Activated naive CD8-positive, alpha-beta T cell treated with anti-CD3 and anti-CD28 coated beads, Interleukin-2, amount 50 U/mL, for 16 hours (primary cell): ENCODE results near the gene POGZ.

Source experiments
- DNase-seq: peaks from one replicate; pipeline ENCODE4 v3.0.0-alpha.2; 2020; ENCODE audit warnings: low read depth, low spot score

Gene POGZ

DNA sequence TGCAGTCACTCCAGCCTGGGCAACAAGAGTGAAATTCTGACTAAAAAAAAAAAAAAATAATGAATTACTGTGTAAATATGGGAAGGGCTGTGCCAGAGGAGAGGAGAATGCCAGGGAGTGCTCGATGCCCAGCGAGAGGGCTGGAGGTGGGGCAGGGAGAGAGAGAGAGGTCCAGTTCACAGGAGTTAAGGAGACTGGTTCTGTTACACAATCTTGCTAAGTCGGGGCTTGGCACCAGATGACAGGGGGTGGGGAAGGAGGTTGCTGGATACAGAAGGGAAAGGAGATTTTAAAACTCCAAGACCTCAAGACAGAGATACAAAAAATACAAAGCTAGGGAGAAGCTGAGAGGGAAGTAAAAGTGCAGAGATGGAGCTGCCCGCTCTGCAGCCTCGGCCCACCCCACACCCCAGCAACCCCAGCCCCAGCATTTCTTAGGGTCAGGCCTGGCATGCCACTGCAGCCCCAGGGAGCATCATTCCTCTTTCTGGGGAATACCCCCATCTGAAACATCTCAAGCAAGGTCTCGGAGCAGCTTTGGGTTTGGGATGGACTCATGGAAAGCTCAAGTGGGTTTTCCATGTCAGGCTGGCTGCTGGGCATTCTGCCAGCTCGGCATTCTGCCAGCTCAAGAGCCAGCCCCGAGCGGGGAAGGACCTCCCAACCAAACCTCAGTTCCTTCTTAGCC lies 87.8 kb downstream of the POGZ start:
- no peak for DNase-seq

DNA sequence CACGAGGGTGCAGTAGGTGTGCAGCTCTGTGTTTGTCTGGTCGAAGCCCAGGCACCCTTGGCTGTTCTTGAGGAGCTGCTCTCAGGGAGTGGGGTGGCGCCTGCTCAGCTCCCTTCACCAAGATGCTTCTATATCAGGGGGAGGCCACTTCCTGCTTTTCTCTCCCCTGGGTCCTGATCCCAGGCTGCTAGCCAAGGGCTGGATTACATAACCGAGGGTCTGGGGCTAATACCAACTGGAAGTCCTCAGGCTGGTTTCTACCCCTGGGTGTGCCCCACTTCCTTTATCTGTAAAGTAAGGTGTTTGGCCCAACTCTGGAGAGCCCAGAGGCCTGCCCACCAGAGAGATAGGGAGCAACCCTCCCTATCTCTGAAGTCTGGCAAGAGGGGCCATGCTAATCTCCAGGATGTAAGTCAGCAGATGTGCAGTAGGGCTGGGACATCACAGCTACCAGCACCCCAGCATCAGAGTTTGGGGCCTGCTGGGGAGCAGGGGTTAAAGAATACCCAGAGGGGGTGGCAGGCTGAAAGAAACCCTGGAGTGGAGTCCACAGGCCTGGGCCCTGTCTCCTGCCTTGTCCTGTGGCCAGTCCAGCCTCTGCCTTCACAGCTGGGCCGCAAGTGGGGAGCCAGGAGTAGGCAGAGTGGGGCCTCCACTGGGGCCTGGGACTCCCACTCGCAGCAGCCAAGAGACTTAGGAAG lies 88.9 kb downstream of the POGZ start:
- no peak for DNase-seq

DNA sequence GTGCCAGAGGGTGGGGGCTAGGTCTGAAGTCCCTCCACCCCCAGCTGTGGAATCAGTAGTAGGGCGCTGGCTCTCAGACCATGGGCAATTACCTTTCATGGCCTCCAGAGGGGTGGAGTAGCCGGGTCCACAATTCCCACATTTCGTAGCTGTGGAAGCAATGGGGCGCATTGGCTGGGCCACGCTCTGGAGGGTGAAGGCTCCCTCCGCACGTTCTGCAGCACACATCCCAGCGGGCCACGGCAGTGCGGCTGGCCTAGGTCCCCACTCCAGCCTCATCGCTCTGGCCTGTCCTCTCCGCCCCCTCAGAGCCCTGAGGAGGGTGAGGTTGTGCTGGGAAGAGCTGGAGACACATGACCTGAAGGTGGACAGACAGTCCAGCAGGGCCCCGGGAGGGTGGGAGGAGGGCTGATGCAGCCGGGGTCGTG lies 89.7 kb downstream of the POGZ start:
- no peak for DNase-seq

DNA sequence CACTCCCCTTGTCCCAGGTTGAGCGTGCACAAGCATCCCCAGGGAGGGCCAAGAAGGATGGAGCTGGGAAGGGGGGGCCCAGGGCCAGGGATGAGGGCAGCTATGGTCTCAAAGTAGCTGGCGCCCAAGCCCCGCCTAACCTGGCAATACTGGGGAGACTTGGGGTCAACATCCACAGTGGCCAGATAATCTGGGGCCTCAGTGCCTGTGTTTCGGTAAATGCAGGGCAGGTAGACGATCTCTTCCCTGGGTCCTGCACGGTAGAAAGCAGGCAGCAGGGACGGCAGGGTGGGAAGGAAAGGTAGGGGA lies 90.0 kb downstream of the POGZ start:
- DNase-seq, result no peak

DNA sequence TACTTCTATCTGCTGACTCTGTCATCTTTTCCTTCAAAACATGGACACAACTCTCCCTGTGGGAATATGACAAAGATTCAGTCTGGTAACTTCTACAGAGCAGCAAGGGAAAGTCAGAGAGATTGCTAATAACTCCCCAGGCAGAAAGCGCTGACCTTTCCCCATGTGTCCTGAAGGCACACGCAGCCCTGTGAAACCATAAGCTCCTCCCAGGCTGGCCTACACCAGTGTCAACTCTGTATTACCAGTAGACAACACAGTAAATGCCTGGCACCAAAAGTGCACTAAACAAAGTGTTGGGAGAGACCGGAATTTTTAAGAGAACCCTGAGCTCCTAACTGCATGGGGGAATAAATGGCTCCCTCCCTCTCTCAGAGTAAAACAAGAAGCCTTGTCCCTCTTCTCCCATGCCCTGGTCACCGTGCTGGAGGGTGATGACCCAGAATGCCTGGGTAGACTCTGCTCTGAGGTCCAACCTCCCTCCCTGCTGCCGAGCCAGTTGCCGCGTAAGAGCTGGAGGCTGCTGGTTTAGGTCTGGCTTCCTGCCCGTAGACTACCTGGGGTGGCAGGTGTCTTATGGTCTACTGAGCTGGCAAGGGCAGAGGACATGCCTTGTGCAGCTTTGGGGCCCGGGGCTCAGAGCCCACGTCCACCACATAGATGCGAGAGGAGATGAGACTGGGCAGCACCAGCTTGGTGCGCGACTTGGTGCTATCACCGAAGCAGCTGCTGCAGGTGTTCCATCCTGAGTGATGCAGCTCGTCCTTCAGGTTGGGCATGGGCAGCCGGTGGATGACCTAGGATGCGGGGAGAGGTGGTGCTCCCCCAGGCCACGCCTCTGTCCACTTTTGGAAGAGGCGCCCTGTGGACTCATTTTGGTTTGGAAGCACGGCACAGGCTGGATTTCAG lies 90.6 kb downstream of the POGZ start:
- no peak for DNase-seq

DNA sequence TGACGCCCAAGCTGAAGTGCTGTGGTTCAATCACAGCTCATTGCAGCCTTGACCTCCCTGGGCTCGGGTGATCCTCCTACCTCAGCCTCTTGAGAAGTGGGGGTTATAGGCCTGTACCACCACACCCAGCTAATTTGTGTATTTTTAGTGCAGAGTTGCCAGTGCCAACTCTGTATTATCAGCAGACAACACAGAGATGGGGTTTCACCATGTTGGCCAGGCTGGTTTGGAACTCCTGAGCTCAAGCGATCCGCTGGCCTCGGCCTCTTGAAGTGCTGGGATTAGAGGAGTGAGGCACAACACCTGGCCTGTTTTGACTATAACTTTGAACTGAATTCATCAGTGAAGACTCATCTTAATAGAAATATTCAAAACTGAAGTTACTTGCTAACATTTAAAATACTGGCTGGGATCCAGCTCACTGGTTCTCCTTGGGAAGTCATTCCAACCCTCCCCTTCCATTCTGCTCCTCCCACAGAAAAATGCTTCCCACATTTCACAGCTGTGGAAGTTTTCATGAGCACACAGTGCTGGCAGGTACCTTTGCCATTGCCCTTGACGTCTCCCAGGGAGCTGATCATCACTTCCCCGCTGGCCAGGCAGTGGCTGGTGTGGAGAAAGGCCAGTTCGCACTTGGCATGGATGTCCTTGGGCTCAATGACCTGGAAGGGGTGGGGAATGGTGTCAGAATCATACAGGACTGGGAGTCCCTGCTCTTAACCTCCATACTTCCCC lies 91.5 kb downstream of the POGZ start:
- no peak for DNase-seq

DNA sequence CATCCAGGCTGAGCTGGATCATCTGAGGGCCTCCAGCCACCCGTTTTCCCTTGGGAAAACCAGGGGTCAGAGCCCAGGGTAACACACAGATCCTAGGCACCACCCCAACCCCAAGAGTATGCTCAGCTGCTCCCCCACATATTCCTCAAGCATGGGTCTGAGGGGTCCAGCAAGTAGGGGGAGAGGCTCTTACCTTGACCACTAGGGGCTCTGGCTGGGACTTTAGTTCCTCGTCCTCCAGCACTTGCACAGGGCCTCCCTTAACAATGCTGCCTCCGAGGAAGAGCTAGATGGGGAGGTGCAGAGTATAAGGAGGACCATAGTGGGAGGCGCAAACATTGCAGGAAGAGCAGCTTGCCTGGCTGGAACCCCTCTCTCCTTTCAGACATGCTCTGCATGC lies 94.3 kb downstream of the POGZ start:
- DNase-seq, result no peak

DNA sequence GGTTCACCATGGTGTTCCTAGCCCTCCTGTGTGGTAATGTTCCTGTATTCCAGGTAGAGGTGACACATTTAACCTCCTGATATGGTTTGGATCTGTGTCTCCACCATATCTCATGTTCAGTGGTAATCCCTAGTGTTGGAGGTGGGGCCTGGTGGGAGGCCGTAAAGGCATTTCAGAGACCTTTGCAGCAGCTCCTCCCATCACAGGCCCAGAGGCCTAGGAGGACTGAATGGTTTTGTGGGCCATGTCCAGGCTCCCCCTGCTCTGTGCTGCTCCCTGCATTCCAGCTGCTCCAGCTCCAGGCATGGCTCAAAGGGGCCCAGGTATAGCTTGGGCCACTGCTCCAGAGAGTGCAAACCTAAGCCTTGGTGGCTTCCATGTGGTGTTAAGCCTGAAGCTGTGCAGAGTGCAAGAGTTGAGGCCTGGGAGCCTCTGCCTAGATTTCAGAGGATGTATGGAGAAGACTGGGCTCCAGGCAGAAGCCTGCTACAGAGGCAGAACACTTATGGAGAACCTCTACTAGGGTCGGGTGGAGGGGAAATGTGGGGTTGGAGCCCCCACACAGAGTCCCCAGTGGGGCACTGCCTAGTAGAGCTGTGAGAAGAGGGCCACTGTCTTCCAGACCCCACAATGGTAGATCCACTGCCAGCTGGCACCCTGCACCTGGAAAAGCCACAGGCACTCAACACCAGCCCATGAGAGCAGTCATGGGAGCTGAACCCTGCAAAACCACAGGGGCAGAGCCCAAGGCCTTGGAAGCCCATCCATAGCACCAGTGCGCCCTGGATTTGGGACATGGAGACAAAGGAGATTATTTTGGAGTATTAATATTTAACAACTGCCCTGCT lies 96.8 kb downstream of the POGZ start:
- no peak for DNase-seq

DNA sequence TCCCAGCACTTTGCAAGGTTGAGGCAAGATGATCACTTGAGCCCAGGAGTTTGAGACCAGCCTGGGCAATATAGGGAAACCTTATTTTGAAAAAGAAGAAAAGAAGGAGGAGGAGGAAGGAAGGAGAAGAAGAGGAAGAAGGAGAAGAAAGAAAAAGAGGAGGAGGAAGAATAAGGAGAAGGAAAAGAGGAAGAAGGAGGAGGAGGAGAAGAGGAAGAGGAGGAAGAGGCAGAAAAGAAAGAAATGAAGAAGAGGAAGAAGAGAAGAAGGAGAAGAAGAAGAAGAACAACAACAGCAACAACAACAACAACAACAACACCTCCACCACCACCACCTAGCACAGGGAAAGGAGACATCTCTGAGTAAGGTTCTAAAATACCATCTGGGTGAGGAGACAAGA lies 97.4 kb downstream of the POGZ start:
- no peak for DNase-seq

DNA sequence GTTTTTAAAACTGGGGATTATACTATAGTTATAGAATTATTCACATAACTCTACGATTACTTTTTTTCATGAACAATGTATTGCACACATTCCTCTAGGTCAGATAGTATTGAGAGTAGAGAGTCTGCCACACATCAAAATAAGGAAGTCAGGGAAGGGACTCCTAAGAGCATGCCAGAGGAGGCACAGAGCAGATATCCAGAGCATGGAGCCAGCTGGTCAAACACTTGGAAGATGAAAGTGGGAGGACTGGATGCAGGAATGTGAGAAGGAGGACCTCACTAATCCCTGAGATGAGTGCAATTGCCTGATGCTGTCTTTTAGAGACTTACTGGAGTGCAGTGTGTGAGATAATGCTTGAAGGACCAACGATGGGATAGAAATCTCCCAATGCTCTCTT lies 102.6 kb downstream of the POGZ start:
- no peak for DNase-seq
